ENCODE results near the gene KCNC1. TPM values are rescaled to one million over a fixed set of nuclear protein-coding genes. Genes with fewer than 3 reads are reported as not detected.

KCNC1 gene
- total RNA-seq, 1 experiment from 2014 or later: 0.04 TPM

DNA sequence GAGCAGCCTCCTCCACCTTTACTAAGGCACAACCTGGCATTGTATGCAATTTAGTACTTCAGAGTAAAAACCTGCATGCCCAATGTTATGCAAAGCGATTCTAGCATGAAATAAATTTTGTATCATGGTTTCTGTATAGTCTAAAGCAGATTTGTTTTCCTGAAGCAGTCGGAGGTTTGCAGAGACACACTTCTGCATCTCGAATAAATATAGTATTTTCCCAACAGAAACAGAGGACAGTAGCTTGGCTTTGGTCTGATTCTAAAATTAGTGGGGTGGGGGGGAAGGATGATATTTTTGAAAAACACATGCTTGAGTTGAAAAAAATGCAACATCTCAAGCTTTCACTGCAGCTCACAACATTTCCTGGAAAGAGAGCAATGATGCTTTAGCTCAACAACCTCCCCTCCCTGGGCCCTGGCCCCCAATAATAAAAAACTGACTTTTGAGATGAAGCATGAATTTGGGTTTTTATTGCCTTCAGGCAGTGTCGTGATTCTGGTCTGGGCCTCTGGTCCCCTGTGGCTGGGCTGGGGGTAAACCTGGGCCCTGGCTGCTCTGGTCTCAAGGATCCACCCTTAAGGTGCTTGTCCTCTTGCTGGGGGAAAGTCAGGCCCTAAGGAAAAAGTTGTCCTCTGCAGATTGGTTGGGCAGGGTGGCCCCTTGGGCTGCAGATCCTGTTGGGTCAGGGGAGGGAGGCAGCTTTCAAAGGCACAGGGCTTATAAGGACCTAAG, 48.2 kb downstream of the KCNC1 start:
- H4K8ac ChIP-seq (replicated peaks; ENCODE audit: insufficient read length, low read depth, low read length): no peak overlapping the region
- H3K27me3 ChIP-seq (ENCODE audit: insufficient read depth, low read length): no peaks in the 10 kb centered on the region
- no peak overlapping the region for H3T11ph ChIP-seq (ENCODE audit: low read length)
- no peak overlapping the region for H2BK20ac ChIP-seq (ENCODE audit: low read depth, low read length, poor library complexity, severe bottlenecking)
- Mint-ChIP-seq H3K27me3 (ENCODE audit: low read depth) (peaks cover 2% of the 10 kb centered on the region), H3K36me3 (ENCODE audit: insufficient read depth in 1 of 3, low read depth in 3 of 3) (peaks cover 0 to 3% (median 0%) of the 10 kb centered on the region in 3 experiments; a peak in 2 of 7 replicates), H3K9me3 (no peaks in the 10 kb centered on the region), H3K27ac (no peak overlapping the region), H3K4me3 (no peak overlapping the region), H3K4me1 (no peaks in the 10 kb centered on the region)
- no peak overlapping the region for H3K14ac ChIP-seq (ENCODE audit: insufficient read depth, low read length)
- no peak overlapping the region for H3K56ac ChIP-seq (ENCODE audit: insufficient read length, low read depth, low read length)
- H3K9ac ChIP-seq (ENCODE audit: extremely low read depth, insufficient read length, low read length): no peak overlapping the region
- no peak overlapping the region for H2BK12ac ChIP-seq (ENCODE audit: insufficient read length, low read depth, low read length)
- no peak overlapping the region for H4K91ac ChIP-seq (ENCODE audit: insufficient read length, low read depth, low read length)
- H2AK5ac ChIP-seq (ENCODE audit: insufficient read length, low read length): no peak overlapping the region
- no peak overlapping the region for H2BK15ac ChIP-seq (ENCODE audit: low read depth, low read length)
- no peak overlapping the region for H3K4me2 ChIP-seq (ENCODE audit: insufficient read depth, insufficient read length, low read length)
- H2AFZ ChIP-seq (ENCODE audit: low read length): no peak overlapping the region
- no peaks in the 10 kb centered on the region for H3K9me3 ChIP-seq (ENCODE audit: control insufficient read depth, low read depth, low read length)
- WGBS (ENCODE audit: extremely low coverage, insufficient read length, low lambda C conversion rate): no CpG with 5 or more reads among the region's 4 CpGs
- no peak overlapping the region for H2BK5ac ChIP-seq (ENCODE audit: insufficient read length, low read length)
- no peak overlapping the region for H2BK120ac ChIP-seq (ENCODE audit: low read depth, low read length, poor library complexity, severe bottlenecking)
- H3K4me1 ChIP-seq (ENCODE audit: insufficient read depth, low read length): no peaks in the 10 kb centered on the region
- H4K5ac ChIP-seq (ENCODE audit: insufficient read length, low read depth, low read length): no peak overlapping the region
- no peaks in the 10 kb centered on the region for H3K79me2 ChIP-seq (ENCODE audit: insufficient read depth, low read length)
- H3K18ac ChIP-seq (ENCODE audit: insufficient read length, low read depth, low read length): no peak overlapping the region
- DNase-seq: no peak
- H3K23ac ChIP-seq (ENCODE audit: insufficient read length, low read depth, low read length): no peak overlapping the region
- H3K23me2 ChIP-seq (ENCODE audit: insufficient read length, low read depth, low read length, poor library complexity, severe bottlenecking): no peaks in the 10 kb centered on the region
- TF ChIP-seq, protein P1, sequence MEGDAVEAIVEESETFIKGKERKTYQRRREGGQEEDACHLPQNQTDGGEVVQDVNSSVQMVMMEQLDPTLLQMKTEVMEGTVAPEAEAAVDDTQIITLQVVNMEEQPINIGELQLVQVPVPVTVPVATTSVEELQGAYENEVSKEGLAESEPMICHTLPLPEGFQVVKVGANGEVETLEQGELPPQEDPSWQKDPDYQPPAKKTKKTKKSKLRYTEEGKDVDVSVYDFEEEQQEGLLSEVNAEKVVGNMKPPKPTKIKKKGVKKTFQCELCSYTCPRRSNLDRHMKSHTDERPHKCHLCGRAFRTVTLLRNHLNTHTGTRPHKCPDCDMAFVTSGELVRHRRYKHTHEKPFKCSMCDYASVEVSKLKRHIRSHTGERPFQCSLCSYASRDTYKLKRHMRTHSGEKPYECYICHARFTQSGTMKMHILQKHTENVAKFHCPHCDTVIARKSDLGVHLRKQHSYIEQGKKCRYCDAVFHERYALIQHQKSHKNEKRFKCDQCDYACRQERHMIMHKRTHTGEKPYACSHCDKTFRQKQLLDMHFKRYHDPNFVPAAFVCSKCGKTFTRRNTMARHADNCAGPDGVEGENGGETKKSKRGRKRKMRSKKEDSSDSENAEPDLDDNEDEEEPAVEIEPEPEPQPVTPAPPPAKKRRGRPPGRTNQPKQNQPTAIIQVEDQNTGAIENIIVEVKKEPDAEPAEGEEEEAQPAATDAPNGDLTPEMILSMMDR (conservative IDR thresholded peaks at IDR 0.05): no peak
- H3K27ac ChIP-seq (ENCODE audit: insufficient read length, low read depth, low read length): no peak overlapping the region
- no peak overlapping the region for H3K4ac ChIP-seq (ENCODE audit: low read depth, low read length)
- no peaks in the 10 kb centered on the region for H4K20me1 ChIP-seq (ENCODE audit: control insufficient read depth, insufficient read depth, insufficient read length)
- H3K79me1 ChIP-seq (ENCODE audit: insufficient read depth, low read depth, low read length, poor library complexity, severe bottlenecking): no peaks in the 10 kb centered on the region
